Measurements from ENCODE around the gene FCHSD2.

GRCh38 chr11:73003088-73003487 lies 139.0 kb downstream of the FCHSD2 start:
- no peak for TF ChIP-seq POLR2AphosphoS5 (IDR thresholded peaks at IDR 0.05; ENCODE audit: low read depth, low read length)
- no peak for TF ChIP-seq REST (IDR thresholded peaks at IDR 0.05; ENCODE audit: insufficient read depth in 1 of 2, low read depth in 2 of 2, low read length in 2 of 2)
- TF ChIP-seq TAF1 (IDR thresholded peaks at IDR 0.05; ENCODE audit: borderline replicate concordance, insufficient read depth, low read length): no peak

All from PFSK-1 (cell line).